GM18868 (cell line): ENCODE measurements around the gene ARRB1.
"Not testable (repeated sequence)": the region's sequence is repeated elsewhere in the genome, so short reads cannot be mapped to it uniquely, and the experiment has no call there.

Experiments used
- ATAC-seq: cut with Tn5 transposase; IDR thresholded peaks from one replicate; pipeline ENCODE4 v1.9.1; 2021; ENCODE audit warnings: mild to moderate bottlenecking, moderate library complexity; ENCODE audit not compliant: unreplicated experiment

The ARRB1 gene

GRCh38 chr11:75325713-75326438, 25.6 kb downstream of the ARRB1 start:
- ATAC-seq, result no peak

GRCh38 chr11:75324740-75325139, 26.7 kb downstream of the ARRB1 start:
- ATAC-seq, result no peak

- ATAC-seq, result no peak
These were observed 27.3 kb downstream of the ARRB1 start for GRCh38 chr11:75324189-75324588.

GRCh38 chr11:75323609-75324008, 27.9 kb downstream of the ARRB1 start:
- ATAC-seq, result no peak

- no peak for ATAC-seq
These were observed 30.8 kb downstream of the ARRB1 start for GRCh38 chr11:75320643-75321042.

- no peak for ATAC-seq
These were observed 31.3 kb downstream of the ARRB1 start for GRCh38 chr11:75320046-75320618.

- no peak for ATAC-seq
These were observed 32.2 kb downstream of the ARRB1 start for GRCh38 chr11:75319035-75319877.

- no peak for ATAC-seq
These were observed 33.9 kb downstream of the ARRB1 start for GRCh38 chr11:75317446-75318122.

- ATAC-seq, result no peak
These were observed 36.0 kb downstream of the ARRB1 start for GRCh38 chr11:75315439-75315805.

GRCh38 chr11:75314771-75315438, 36.6 kb downstream of the ARRB1 start:
- ATAC-seq, result no peak

GRCh38 chr11:75313513-75314272, 37.8 kb downstream of the ARRB1 start:
- ATAC-seq, result no peak

GRCh38 chr11:75312346-75312745, 39.1 kb downstream of the ARRB1 start:
- no peak for ATAC-seq

- ATAC-seq, result no peak
These were observed 39.6 kb downstream of the ARRB1 start for GRCh38 chr11:75311858-75312288.

- no peak for ATAC-seq
These were observed 42.5 kb downstream of the ARRB1 start for GRCh38 chr11:75308986-75309385.

- no peak for ATAC-seq
These were observed 43.3 kb downstream of the ARRB1 start for GRCh38 chr11:75308116-75308515.

GRCh38 chr11:75307058-75307457, 44.4 kb downstream of the ARRB1 start:
- no peak for ATAC-seq

- no peak for ATAC-seq
These were observed 44.9 kb downstream of the ARRB1 start for GRCh38 chr11:75306529-75306928.

- ATAC-seq, result no peak
These were observed 45.5 kb downstream of the ARRB1 start for GRCh38 chr11:75305993-75306392.

- ATAC-seq, result no peak
These were observed 46.0 kb downstream of the ARRB1 start for GRCh38 chr11:75305452-75305851.

- not testable (repeated sequence) for ATAC-seq
These were observed 46.5 kb downstream of the ARRB1 start for GRCh38 chr11:75304941-75305340.
